Small intestine (tissue), 7 donors: ENCODE results near the gene PAQR4. TPM values are rescaled to one million over a fixed set of nuclear protein-coding genes. Genes with fewer than 3 reads are reported as not detected.

ENCODE experiments used
- DNase-seq, 2 donors: peaks; one replicate each; pipeline versions ENCODE4 v3.0.0 to v3.0.0-alpha.2; 2013
- FAIRE-seq: peaks from 2 replicates; lab custom pipeline; 2012; peaks lifted over from hg19 to GRCh38; lab: Jason Lieb, UNC
- H3K27ac ChIP-seq, 3 donors: one replicate each; pipeline ENCODE4 v1.5.1; 2013; ENCODE audit warnings: low read length in 2 of 3, mild to moderate bottlenecking in 2 of 3, control low read depth in 1 of 3, inconsistent platforms in 1 of 3, low read depth in 1 of 3, moderate library complexity in 1 of 3
- H3K27me3 ChIP-seq, 3 donors: one replicate each; pipeline ENCODE4 v1.6.1; 2013; ENCODE audit warnings: low read length in 3 of 3, inconsistent platforms in 1 of 3; ENCODE audit not compliant: control insufficient read depth in 3 of 3, insufficient read depth in 3 of 3
- H3K36me3 ChIP-seq, 3 donors: one replicate each; pipeline ENCODE4 v1.6.1; 2013; ENCODE audit warnings: low read length in 3 of 3, inconsistent platforms in 1 of 3, low read depth in 1 of 3, mild to moderate bottlenecking in 1 of 3, moderate library complexity in 1 of 3; ENCODE audit not compliant: control insufficient read depth in 3 of 3, insufficient read depth in 2 of 3
- H3K4me1 ChIP-seq, 3 donors: one replicate each; pipeline ENCODE4 v1.6.1; 2013; ENCODE audit warnings: low read length in 2 of 3, inconsistent platforms in 1 of 3, low read depth in 1 of 3, mild to moderate bottlenecking in 1 of 3, moderate library complexity in 1 of 3; ENCODE audit not compliant: control insufficient read depth in 3 of 3, insufficient read depth in 2 of 3
- H3K4me3 ChIP-seq, 3 donors: one replicate each; pipeline ENCODE4 v1.5.1; 2013; ENCODE audit warnings: low read length in 3 of 3, control low read depth in 1 of 3, inconsistent platforms in 1 of 3, low read depth in 1 of 3, mild to moderate bottlenecking in 1 of 3, moderate library complexity in 1 of 3
- H3K9me3 ChIP-seq, 2 donors: one replicate each; pipeline ENCODE4 v1.6.1; 2013; ENCODE audit warnings: low read depth in 1 of 2, low read length in 1 of 2; ENCODE audit not compliant: control insufficient read depth in 2 of 2, insufficient read depth in 1 of 2
- WGBS, 3 donors: extraction: QIAGEN DNeasy Blood & Tissue Kit; methylation state at CpG; one replicate each; pipeline ENCODE4 v1.1.7; 2013; 5-methylcytosine and 5-hydroxymethylcytosine counted together
- polyA plus RNA-seq, 4 donors: library from polyadenylated mRNA; stranded (reverse) in 3 of 4; unstranded in 1 of 4; fragments of 200-250 nt in 3 of 4; fragments of 120-200 nt in 1 of 4; gene quantifications; one replicate each; pipeline versions ENCODE4 v1.2.1 to v1.2.3, GENCODE V29; 2013
- donor health status: healthy with polysubstance abuse.
- donor health status: control.
- donor health status: control.
- donor health status: Bipolar disorder and iron deficiency.
- donor health status: healthy.

PAQR4 gene
- polyA plus RNA-seq, 4 donors: 1.4 to 19.4 (median 6.9) TPM

DNA sequence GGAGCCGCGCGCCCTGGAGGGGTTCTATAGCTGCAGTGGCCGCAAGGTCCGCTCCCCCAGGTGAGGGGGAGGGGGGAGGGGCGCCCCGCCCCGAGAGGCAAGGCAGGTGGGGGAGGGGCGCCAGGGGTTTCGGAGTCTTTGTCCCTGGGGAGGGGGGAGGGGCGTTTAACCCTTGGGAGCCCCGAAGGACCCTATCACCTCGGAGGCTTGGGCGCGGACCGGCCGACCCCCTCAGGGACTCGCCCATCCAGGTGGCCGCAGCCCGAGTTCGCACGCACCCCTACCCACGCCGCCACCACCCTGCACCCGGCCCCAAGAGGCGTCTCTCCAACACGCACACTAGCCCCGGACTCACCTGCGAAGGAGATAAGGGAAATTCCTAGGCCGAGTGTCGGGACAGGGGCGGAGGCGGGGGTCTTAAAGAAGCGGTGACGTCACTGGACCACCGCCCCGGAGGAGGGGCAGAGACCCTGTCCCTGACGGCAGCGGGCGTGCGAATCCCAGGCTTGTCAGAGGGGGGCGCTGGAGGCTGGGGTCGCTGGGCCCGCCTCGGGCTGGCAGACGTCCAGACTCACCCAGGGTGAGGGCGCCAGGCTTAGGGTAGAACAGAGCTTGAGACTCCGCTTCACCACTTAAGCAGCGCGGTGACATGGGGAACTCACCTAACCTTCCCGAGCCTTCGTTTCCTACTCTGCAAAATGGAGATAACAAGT is 48.8 kb downstream of the PAQR4 start, which contains the start of gene CLDN6:
Gene CLDN6, minus strand, starts transcription at position 390 of the 713 bp plus-strand sequence. CDS start 2,162 bp downstream, outside the sequence.
- Histone ChIP-seq H3K9me3 (no peaks in the 10 kb centered on the region), H3K4me3 (peak within 1 kb of the TSS in 1 of 3 donors; percentile 52), H3K27me3 (peaks cover 0 to 15% (median 4%) of the 10 kb centered on the region in 3 donors), H3K36me3 (peaks cover 0 to 25% (median 0%) of the 10 kb centered on the region in 3 donors), H3K27ac (peak within 1 kb of the TSS in 1 of 3 donors; percentile 77), H3K4me1 (peaks cover 2 to 55% (median 14%) of the 10 kb centered on the region in 3 donors)
- WGBS, 3 donors: 4 to 17% (median 13%) methylated on average over 38 to 52 of the region's 52 CpGs
- peak; percentile 32 to 83 for DNase-seq
- FAIRE-seq: no peak

GRCh38 chr16:3019594-3020246 is 50.6 kb downstream of the PAQR4 start:
- peak overlapping the region in 2 of 3 donors; percentile 50 to 51 for H3K27ac ChIP-seq
- peaks cover 0 to 10% (median 0%) of the 10 kb centered on the region in 3 donors for H3K27me3 ChIP-seq
- peaks cover 2 to 46% (median 17%) of the 10 kb centered on the region in 3 donors for H3K4me1 ChIP-seq
- FAIRE-seq (no peak), DNase-seq (no peak)
- H3K36me3 ChIP-seq: peaks cover 0 to 25% (median 0%) of the 10 kb centered on the region in 3 donors
- WGBS, 3 donors: 21 to 29% (median 24%) methylated on average over 40 of the region's 40 CpGs
- no peaks in the 10 kb centered on the region for H3K9me3 ChIP-seq
- peak overlapping the region; percentile 34 to 97 (median 82) for H3K4me3 ChIP-seq

- peaks cover 0 to 10% (median 0%) of the 10 kb centered on the region in 3 donors for H3K27me3 ChIP-seq
- WGBS, 3 donors: 1% methylated on average over 25 to 49 of the region's 49 CpGs
- H3K4me3 ChIP-seq: peak within 1 kb of the TSS; percentile 45 to 97 (median 82)
- H3K36me3 ChIP-seq: peaks cover 0 to 26% (median 0%) of the 10 kb centered on the region in 3 donors
- DNase-seq (peak; percentile 83 to 94), FAIRE-seq (no peak)
- no peaks in the 10 kb centered on the region for H3K9me3 ChIP-seq
- peaks cover 2 to 48% (median 17%) of the 10 kb centered on the region in 3 donors for H3K4me1 ChIP-seq
- peak within 1 kb of the TSS; percentile 97 to 99 (median 99) for H3K27ac ChIP-seq
These were observed 51.1 kb downstream of the PAQR4 start, which contains the start of gene TNFRSF12A for GRCh38 chr16:3020247-3020603. Gene TNFRSF12A, plus strand, starts transcription at chr16:3020368. Its CDS starts 30 bp downstream, at chr16:3020398.

- H3K9me3 ChIP-seq: no peaks in the 10 kb centered on the region
- FAIRE-seq (no peak), DNase-seq (peak; percentile 79 to 88)
- peak overlapping the region; percentile 45 to 97 (median 82) for H3K4me3 ChIP-seq
- H3K36me3 ChIP-seq: peaks cover 0 to 29% (median 0%) of the 10 kb centered on the region in 3 donors
- peaks cover 0 to 10% (median 0%) of the 10 kb centered on the region in 3 donors for H3K27me3 ChIP-seq
- H3K4me1 ChIP-seq: peaks cover 2 to 51% (median 17%) of the 10 kb centered on the region in 3 donors
- peak overlapping the region; percentile 97 to 99 (median 99) for H3K27ac ChIP-seq
- 0 to 1% (median 1%) methylated on average over 37 to 57 of the region's 57 CpGs for WGBS, 3 donors
These were observed 51.7 kb downstream of the PAQR4 start for GRCh38 chr16:3020604-3021448.

DNA sequence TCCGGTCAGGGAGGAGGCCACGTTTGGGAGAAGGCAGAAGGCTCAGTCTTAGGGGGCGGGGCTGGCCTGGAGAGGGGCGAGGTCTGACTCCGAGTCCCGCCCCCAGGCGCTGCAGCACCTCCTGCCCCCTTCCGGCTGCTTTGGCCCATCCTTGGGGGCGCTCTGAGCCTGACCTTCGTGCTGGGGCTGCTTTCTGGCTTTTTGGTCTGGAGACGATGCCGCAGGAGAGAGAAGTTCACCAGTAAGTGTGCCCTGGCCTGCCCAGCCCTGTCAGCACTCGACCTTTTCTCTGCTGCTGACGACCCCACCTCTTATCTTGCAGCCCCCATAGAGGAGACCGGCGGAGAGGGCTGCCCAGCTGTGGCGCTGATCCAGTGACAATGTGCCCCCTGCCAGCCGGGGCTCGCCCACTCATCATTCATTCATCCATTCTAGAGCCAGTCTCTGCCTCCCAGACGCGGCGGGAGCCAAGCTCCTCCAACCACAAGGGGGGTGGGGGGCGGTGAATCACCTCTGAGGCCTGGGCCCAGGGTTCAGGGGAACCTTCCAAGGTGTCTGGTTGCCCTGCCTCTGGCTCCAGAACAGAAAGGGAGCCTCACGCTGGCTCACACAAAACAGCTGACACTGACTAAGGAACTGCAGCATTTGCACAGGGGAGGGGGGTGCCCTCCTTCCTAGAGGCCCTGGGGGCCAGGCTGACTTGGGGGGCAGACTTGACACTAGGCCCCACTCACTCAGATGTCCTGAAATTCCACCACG is 52.5 kb downstream of the PAQR4 start:
- Histone ChIP-seq H3K4me3 (peak overlapping the region; percentile 45 to 97 (median 82)), H3K27me3 (peaks cover 0 to 10% (median 0%) of the 10 kb centered on the region in 3 donors), H3K27ac (peak overlapping the region; percentile 97 to 99 (median 99)), H3K9me3 (no peaks in the 10 kb centered on the region), H3K36me3 (peaks cover 0 to 36% (median under 1%) of the 10 kb centered on the region in 3 donors), H3K4me1 (peaks cover 2 to 51% (median 17%) of the 10 kb centered on the region in 3 donors)
- WGBS, 3 donors: 12 to 20% (median 14%) methylated on average over 19 to 25 of the region's 25 CpGs
- peak; percentile 84 to 91 for DNase-seq
- no peak for FAIRE-seq

DNA sequence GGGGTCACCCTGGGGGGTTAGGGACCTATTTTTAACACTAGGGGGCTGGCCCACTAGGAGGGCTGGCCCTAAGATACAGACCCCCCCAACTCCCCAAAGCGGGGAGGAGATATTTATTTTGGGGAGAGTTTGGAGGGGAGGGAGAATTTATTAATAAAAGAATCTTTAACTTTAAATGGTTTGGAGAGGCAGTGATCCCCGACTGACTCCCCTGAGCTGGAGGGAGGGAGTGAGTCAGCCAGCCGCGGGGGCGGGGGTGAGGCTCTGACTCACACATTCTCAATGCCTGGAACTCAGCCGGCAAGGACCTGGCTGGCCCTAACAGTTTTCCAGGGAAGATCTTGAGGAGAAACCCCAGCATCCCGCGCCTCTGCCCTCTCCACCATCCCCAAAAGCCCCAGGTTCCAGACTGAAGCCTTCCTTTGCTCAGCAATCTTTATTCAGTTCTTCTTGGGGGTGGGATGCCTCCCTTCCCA is 53.1 kb downstream of the PAQR4 start:
- H3K36me3 ChIP-seq: peaks cover 0 to 42% (median 5%) of the 10 kb centered on the region in 3 donors
- no peaks in the 10 kb centered on the region for H3K9me3 ChIP-seq
- 3 to 14% (median 12%) methylated on average over 7 to 8 of the region's 8 CpGs for WGBS, 3 donors
- H3K27me3 ChIP-seq: peaks cover 0 to 10% (median 0%) of the 10 kb centered on the region in 3 donors
- no peak for FAIRE-seq
- peaks cover 2 to 52% (median 17%) of the 10 kb centered on the region in 3 donors for H3K4me1 ChIP-seq
- H3K4me3 ChIP-seq: peak overlapping the region in 2 of 3 donors; percentile 82 to 97
- DNase-seq: peak; percentile 90
- H3K27ac ChIP-seq: peak overlapping the region; percentile 97 to 99 (median 99)

DNA sequence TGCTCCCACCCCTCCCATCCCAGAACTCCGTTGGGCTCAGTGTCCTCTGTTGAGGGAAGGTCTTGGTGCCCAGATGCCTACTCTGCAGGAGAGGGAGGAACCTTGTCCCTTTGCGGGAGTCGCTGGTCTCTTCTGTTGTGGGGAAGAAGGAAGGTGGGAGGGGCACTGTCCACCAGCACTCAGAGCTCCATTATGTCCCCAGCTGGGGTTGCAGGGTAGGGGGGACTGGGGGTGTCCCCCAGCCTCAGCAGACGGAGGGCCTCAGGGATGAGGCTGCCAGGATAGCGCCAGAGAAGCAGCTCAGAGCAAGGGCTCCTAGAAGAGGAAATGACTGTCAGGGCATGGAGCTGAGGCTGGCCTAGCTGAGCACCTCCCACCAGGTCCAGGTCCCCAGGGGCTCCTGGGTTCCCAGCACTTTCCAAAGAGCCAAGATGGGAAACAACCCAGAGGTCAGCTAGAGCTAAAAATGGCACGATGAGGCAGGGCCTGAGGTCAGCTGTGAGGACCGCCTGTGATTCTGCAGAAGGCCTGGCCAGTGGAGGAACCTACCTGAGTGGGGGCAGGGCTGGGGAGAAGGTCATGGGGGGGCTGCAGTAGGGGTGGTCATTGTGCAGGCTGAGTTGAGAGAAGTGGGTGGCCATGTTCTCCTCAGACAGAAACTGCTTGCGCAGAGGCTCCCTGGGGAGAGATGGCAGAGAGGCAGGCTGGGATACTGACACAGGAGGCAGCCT is 53.7 kb downstream of the PAQR4 start:
- Histone ChIP-seq H3K27ac (peak overlapping the region; percentile 80 to 99 (median 93)), H3K27me3 (peaks cover 0 to 9% (median 0%) of the 10 kb centered on the region in 3 donors), H3K9me3 (no peaks in the 10 kb centered on the region), H3K4me1 (peaks cover 2 to 53% (median 17%) of the 10 kb centered on the region in 3 donors), H3K4me3 (peak overlapping the region in 2 of 3 donors; percentile 53 to 97), H3K36me3 (peaks cover 0 to 48% (median 5%) of the 10 kb centered on the region in 3 donors)
- DNase-seq: no peak
- no peak for FAIRE-seq
- WGBS, 3 donors: 44 to 52% (median 46%) methylated on average over 8 of the region's 8 CpGs
